AG09309 (cell line): ENCODE data around the gene GTPBP4.

ENCODE experiments used
- DNase-seq: peaks from one replicate; pipeline ENCODE4 v3.0.0-alpha.2; 2010; ENCODE audit warnings: low read depth
- H3K4me3 ChIP-seq: 2 replicates; pipeline ENCODE4 v1.5.1; 2011; ENCODE audit warnings: mild to moderate bottlenecking, low read depth, low read length, moderate library complexity; ENCODE audit not compliant: control insufficient read depth
- CTCF ChIP-seq: IDR thresholded peaks from 2 replicates; pipeline ENCODE4 v1.5.1; 2011; ENCODE audit warnings: mild to moderate bottlenecking, low read depth, low read length, inconsistent platforms; ENCODE audit not compliant: insufficient read depth, control insufficient read depth; ENCODE audit errors: missing control alignments

Gene GTPBP4

DNA sequence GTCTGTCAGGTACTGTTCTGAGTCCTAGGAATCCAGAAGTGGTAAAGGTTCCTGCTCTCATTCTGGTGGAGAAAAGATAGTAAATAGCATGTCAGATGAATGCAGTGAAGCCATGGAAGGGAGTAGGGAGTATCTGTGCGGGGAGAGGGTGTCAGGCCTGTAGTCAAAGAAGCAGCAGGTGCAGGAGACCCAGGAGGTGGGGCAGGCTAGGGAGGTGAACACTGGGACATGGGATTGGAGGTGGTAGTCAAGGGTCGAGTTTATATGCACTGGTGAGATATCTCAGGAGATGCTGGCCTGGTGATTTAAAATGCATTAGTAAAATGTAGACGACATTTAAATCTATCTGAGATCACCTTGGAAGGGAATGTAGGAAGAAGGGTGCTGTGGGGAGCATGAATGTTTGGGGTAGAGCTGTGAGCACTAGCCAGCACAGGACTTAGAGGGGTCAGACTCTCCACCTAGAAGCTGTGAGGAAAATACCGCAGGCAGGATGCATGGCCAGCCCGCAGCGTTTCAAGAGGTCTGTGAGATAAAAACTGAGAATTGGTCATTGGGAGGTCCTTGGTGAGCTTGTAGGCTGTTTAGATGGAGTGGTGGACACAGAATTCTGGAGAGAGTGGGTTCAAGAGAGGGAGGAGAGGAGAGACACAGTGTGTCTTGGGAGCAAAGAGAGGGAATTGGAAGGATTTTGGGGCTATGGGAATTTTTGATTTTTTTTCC lies 6.8 kb downstream of the GTPBP4 start:
- no peak overlapping the region for H3K4me3 ChIP-seq
- no peak for TF ChIP-seq CTCF
- DNase-seq = no peak

GRCh38 chr10:995559-995926 lies 7.3 kb downstream of the GTPBP4 start:
- no peak overlapping the region for H3K4me3 ChIP-seq
- no peak for TF ChIP-seq CTCF
- no peak for DNase-seq

DNA sequence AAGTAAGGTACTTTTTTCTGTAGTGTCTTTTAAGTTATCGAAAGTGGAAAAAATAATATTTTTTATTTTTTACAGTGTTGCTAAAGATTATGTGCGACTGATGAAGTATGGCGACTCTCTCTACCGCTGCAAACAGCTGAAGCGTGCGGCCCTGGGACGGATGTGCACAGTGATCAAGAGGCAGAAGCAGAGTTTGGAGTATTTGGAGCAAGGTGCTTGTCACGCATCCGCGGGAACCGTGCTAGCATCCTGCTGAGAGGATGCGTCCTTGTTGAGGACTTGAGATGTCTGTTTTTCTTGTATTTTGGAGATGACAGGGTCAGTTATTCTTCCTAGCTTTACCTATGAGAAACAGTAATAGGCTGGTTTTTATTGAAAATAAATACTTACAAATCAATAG lies 7.8 kb downstream of the GTPBP4 start:
- DNase-seq = no peak
- TF ChIP-seq CTCF = no peak
- no peak overlapping the region for H3K4me3 ChIP-seq

DNA sequence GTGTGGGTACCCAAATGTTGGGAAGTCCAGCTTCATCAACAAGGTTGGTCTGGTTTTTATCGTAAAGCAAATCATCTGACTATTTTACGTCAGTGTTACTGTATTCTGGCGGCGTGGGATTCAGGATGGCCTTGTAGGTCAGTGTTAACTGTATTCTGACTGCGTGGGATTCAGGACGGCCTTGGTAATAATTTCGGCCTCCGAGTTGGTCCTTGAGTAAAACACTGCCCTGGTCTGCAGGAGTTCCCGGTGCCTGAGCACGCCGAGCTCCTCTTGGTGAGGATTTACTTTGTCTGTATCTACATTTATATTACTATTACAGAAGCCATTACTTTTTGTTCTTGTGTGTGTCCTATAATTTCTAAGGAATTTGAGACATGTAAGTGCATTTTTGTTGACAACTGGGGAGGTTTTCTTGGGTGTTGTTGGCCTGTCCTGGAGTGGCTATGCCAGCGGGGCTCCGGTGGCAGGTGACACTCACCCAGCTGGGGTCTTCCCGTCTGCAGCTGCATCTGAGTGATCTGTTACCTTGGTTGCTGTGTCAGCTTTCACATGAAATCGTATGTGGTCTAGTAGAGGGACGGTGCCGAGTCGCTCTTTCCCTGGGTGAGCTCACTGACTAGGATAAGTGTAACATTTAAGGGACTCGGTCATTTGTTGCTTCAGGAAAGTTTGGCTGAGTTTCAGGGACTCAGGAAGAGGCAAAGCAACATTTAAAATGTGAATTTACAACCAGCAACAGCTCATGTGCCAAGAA lies 9.2 kb downstream of the GTPBP4 start:
- no peak for TF ChIP-seq CTCF
- no peak for DNase-seq
- no peak overlapping the region for H3K4me3 ChIP-seq

DNA sequence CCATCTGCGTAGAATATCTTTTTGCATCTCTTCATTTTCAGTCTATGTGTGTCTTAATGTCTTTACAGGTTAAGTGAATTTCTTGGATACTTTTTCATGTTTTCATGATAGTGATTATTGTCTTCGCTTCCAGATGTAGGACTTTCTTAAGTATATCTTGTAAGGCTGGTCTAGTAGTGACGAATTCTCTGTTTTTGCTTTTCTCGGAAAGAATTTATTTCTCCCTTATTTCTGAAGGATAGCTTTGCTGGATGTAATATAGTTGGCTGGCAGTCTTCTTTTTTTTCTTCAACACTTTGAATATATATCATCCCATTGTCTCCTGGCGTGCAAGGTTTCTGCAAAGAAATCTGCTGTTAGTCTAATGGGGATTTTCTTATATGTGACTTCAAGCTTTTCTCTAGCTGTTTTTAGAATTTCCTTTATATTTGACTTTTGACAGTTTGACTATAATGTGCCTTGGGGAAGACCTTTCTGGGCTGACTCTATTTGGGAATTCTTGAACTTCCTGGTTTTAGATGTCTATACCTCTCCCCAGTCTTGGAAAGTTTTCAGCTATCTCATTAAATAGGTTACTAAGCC lies 14.3 kb downstream of the GTPBP4 start:
- no peak overlapping the region for H3K4me3 ChIP-seq
- no peak for DNase-seq
- no peak for TF ChIP-seq CTCF

DNA sequence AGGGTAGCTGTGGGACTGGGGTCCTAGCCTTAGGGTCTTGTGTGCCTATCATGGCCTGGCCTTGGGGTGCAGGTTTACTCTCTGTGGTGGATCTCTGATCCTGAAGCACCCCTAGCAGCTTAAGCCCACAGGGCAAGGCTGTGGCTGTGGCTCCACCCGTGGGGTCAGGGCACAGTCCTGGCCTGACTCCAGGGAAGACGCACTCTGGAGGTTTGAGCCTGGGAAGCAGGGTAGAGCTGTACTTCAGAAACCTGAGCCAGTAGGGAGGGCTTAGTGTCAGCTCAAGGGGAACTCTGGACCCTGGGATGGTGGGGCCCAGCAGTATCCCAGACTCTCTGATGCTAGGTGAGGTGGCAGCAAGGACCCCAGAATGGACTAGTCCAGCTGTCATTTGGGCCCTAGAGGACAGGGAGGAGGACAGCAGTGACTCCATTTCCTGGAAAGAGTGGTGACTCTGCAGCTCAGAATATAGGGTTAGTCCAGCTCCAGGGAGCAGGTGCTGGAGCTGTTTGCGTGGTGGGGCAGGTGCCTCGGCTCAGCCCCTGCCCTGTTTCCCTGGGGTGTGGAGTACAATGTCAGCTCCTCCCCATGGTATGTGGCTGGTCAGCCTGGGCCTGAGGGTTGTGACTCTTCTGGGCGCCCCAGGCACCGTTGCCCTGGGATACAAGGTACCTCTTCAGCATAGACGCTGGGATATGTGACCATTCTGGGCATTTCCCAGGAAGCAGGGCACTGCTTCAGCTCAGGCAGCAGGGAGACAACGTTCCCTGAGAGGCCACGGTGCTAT lies 15.8 kb downstream of the GTPBP4 start:
- H3K4me3 ChIP-seq = no peak overlapping the region
- DNase-seq = no peak
- TF ChIP-seq CTCF = no peak
